HepG2 (cell line): ENCODE measurements around the gene TAF8. TPM values are rescaled to one million over a fixed set of nuclear protein-coding genes. Genes with fewer than 3 reads are reported as not detected.
A peak's percentile ranks its signal among the peaks of the same experiment; 100 is the strongest.

Experiments used
- DNMT1 ChIP-seq: sonication (generic); formaldehyde crosslinking; IDR thresholded peaks from 2 replicates; pipeline ENCODE4 v1.5.1; 2020; ENCODE audit warnings: mild to moderate bottlenecking, missing genetic modification reagents
- GLMP ChIP-seq: sonication (generic); formaldehyde crosslinking; IDR thresholded peaks from 2 replicates; pipeline ENCODE4 v1.9.0; 2021; ENCODE audit warnings: missing genetic modification reagents, mild to moderate bottlenecking, borderline replicate concordance
- GTF3A ChIP-seq: sonication (generic); formaldehyde crosslinking; conservative IDR thresholded peaks from 2 replicates; pipeline ENCODE4 v1.4.0; 2020; ENCODE audit warnings: mild to moderate bottlenecking, missing genetic modification reagents
- HINFP ChIP-seq: sonication (generic); formaldehyde crosslinking; IDR thresholded peaks from 2 replicates; pipeline ENCODE4 v1.4.0; 2020; ENCODE audit warnings: low read depth, mild to moderate bottlenecking, missing genetic modification reagents
- HMG20A ChIP-seq: IDR thresholded peaks from 2 replicates; pipeline ENCODE4 v1.6.1; 2016; ENCODE audit warnings: borderline replicate concordance
- HNF1B ChIP-seq: sonication (generic); formaldehyde crosslinking; IDR thresholded peaks from 2 replicates; pipeline ENCODE4 v1.5.1; 2020; ENCODE audit warnings: mild to moderate bottlenecking, moderate library complexity, missing genetic modification reagents
- HNF4A ChIP-seq: sonication (generic); formaldehyde crosslinking; IDR thresholded peaks from 2 replicates; pipeline ENCODE4 v1.4.0; 2020; ENCODE audit warnings: missing genetic modification reagents
- MAFG ChIP-seq: sonication (generic); formaldehyde crosslinking; IDR thresholded peaks from 2 replicates; pipeline ENCODE4 v1.5.1; 2020; ENCODE audit warnings: mild to moderate bottlenecking, missing genetic modification reagents
- NFAT5 ChIP-seq: sonication (generic); formaldehyde crosslinking; IDR thresholded peaks from 2 replicates; pipeline ENCODE4 v1.4.0; 2020; ENCODE audit warnings: missing genetic modification reagents
- PATZ1 ChIP-seq: sonication (generic); formaldehyde crosslinking; IDR thresholded peaks from 2 replicates; pipeline ENCODE4 v1.4.0; 2020; ENCODE audit warnings: missing genetic modification reagents
- ZBTB2 ChIP-seq: sonication (generic); formaldehyde crosslinking; IDR thresholded peaks from 2 replicates; pipeline ENCODE4 v1.8.0; 2022; ENCODE audit warnings: low read depth, missing genetic modification reagents
- ZNF180 ChIP-seq: sonication (generic); formaldehyde crosslinking; IDR thresholded peaks from 2 replicates; pipeline ENCODE4 v1.4.0; 2020; ENCODE audit warnings: low read depth, missing genetic modification reagents, borderline replicate concordance
- ZNF747 ChIP-seq: sonication (generic); formaldehyde crosslinking; IDR thresholded peaks from 2 replicates; pipeline ENCODE4 v1.8.1; 2023; ENCODE audit warnings: missing genetic modification reagents, mild to moderate bottlenecking, borderline replicate concordance
- ZNF775 ChIP-seq: sonication (generic); formaldehyde crosslinking; IDR thresholded peaks from 2 replicates; pipeline ENCODE4 v1.4.0; 2020; ENCODE audit warnings: missing genetic modification reagents, mild to moderate bottlenecking, moderate library complexity, borderline replicate concordance
- polyA plus RNA-seq, 8 experiments: library from polyadenylated mRNA; depleted of rRNA in 3 of 8; stranded (reverse) in 7 of 8; unstranded in 1 of 8; fragments of >200 nt; fragmentation: Illumina TruSeq in 4 of 8; extraction: Trizol in 4 of 8; gene quantifications; 2 replicates each; pipeline versions ENCODE4 v1.2.1 to v1.2.3, GENCODE V29; 2011 to 2016; ENCODE audit warnings: low read depth in 4 of 8, missing spikeins in 1 of 8, mixed read lengths in 1 of 8; ENCODE audit not compliant: insufficient read depth in 1 of 8
- total RNA-seq, 5 experiments: library from RNA; depleted of rRNA; stranded (reverse); fragments of >200 nt; fragmentation: Illumina TruSeq; extraction: Trizol; gene quantifications; 2 replicates each; pipeline ENCODE4 v1.2.3, GENCODE V29; 2016; ENCODE audit warnings: low read depth in 1 of 5

TAF8 gene
- total and polyA plus RNA-seq, 2 of the 13 experiments (the other 11 are each of a cell fraction or from before 2014, with no cell fraction given) = 25.2 to 25.8 TPM

- peak; percentile 90 for TF ChIP-seq PATZ1 (CRISPR knock-in tag)
- TF ChIP-seq ZBTB2 = no peak
- no peak for TF ChIP-seq MAFG
- no peak for TF ChIP-seq HINFP (CRISPR knock-in tag)
- TF ChIP-seq HNF1B = peak; percentile 16; the same call in 1 of the 2 replicates
- TF ChIP-seq HNF4A (CRISPR knock-in tag) = 0 out of 2 replicates have a peak, but pooled peaks have one; percentile 31
- 0 out of 2 replicates have a peak, but pooled peaks have one; percentile 35 for TF ChIP-seq GTF3A (CRISPR knock-in tag)
- TF ChIP-seq ZNF180 (CRISPR knock-in tag) = no peak
- TF ChIP-seq NFAT5 (CRISPR knock-in tag) = no peak
- peak; percentile 45; the same call in 1 of the 2 replicates for TF ChIP-seq HMG20A (CRISPR knock-in tag)
- TF ChIP-seq GLMP = no peak
- no peak for TF ChIP-seq DNMT1 (CRISPR knock-in tag)
- no peak for TF ChIP-seq ZNF747 (CRISPR knock-in tag)
- TF ChIP-seq ZNF775 = no peak
Observed at GRCh38 chr6:42100029-42100901, 49.9 kb downstream of the TAF8 start (continued).
